SK-N-SH (cell line): ENCODE measurements around the gene GTPBP4. TPM values are rescaled to one million over a fixed set of nuclear protein-coding genes. Genes with fewer than 3 reads are reported as not detected.

Source experiments
- CTCF ChIA-PET: fragments of 300-600, 350-600 bp; formaldehyde crosslinking; extraction: SDS; loops from one replicate; lab custom pipeline; 2021; lab: Yijun Ruan, JAX
- POLR2A ChIA-PET: fragments of 350-600 bp; sonication (Branson Sonifier 250); formaldehyde crosslinking; extraction: SDS; loops from one replicate; lab custom pipeline; 2020; ENCODE audit warnings: antibody characterized with exemption, inconsistent platforms; lab: Yijun Ruan, JAX
- DNase-seq: peaks from one replicate; pipeline ENCODE4 v3.0.0; 2012
- H2AFZ ChIP-seq: fragments of 200-600 bp; sonication (generic); 2 replicates; pipeline ENCODE4 v1.8.1; 2016; ENCODE audit warnings: antibody characterized with exemption, mild to moderate bottlenecking, low read depth
- H3F3A ChIP-seq: fragments of 200-600 bp; sonication (generic); replicated peaks from 2 replicates; pipeline ENCODE3; 2016; ENCODE audit warnings: antibody characterized with exemption, mild to moderate bottlenecking; ENCODE audit not compliant: insufficient read depth
- H3K27ac ChIP-seq, 2 experiments: fragments of 200-500 bp in 1 of 2; fragments of 200-600 bp in 1 of 2; sonication (Bioruptor generic) in 1 of 2; sonication (generic), shearing (Covaris generic) in 1 of 2; 2 replicates each; pipeline versions ENCODE4 v1.5.1 to v1.6.1; 2014 to 2016; ENCODE audit warnings: low read depth in 2 of 2, inconsistent platforms in 1 of 2, low read length in 1 of 2, mild to moderate bottlenecking in 1 of 2, mixed read lengths in 1 of 2
- H3K27me3 ChIP-seq: fragments of 200-600 bp; sonication (generic), shearing (Covaris generic); 2 replicates; pipeline ENCODE4 v1.6.1; 2016; ENCODE audit warnings: mixed run types; ENCODE audit not compliant: insufficient read depth
- H3K36me3 ChIP-seq, 2 experiments: fragments of 200-500 bp in 1 of 2; fragments of 200-600 bp in 1 of 2; sonication (Bioruptor generic) in 1 of 2; sonication (generic) in 1 of 2; replicated peaks in 1 of 2; 2 replicates each; pipeline versions ENCODE3 to v1.5.1; 2014 to 2016; ENCODE audit warnings: low read length in 1 of 2, mild to moderate bottlenecking in 1 of 2; ENCODE audit not compliant: insufficient read depth in 2 of 2, control insufficient read depth in 1 of 2
- H3K4me1 ChIP-seq, 2 experiments: fragments of 200-500 bp in 1 of 2; fragments of 200-600 bp in 1 of 2; sonication (Bioruptor generic) in 1 of 2; sonication (generic), shearing (Covaris generic) in 1 of 2; 2 replicates each; pipeline versions ENCODE4 v1.5.1 to v1.6.1; 2014 to 2016; ENCODE audit warnings: low read depth in 1 of 2, low read length in 1 of 2, mixed run types in 1 of 2; ENCODE audit not compliant: insufficient read depth in 2 of 2, control insufficient read depth in 1 of 2
- H3K4me2 ChIP-seq: fragments of 200-600 bp; sonication (generic), shearing (Covaris generic); 2 replicates; pipeline ENCODE4 v1.6.1; 2017; ENCODE audit warnings: mixed run types
- H3K4me3 ChIP-seq, 2 experiments: fragments of 200-500 bp in 1 of 2; fragments of 200-600 bp in 1 of 2; sonication (Bioruptor generic) in 1 of 2; sonication (generic), shearing (Covaris generic) in 1 of 2; 2 replicates each; pipeline versions ENCODE4 v1.5.1 to v1.8.1; 2014 to 2016; ENCODE audit warnings: low read depth in 2 of 2, inconsistent platforms in 1 of 2, low read length in 1 of 2, mild to moderate bottlenecking in 1 of 2, mixed read lengths in 1 of 2, moderate library complexity in 1 of 2
- H3K79me2 ChIP-seq: fragments of 200-600 bp; sonication (generic); 2 replicates; pipeline ENCODE4 v1.8.1; 2017; ENCODE audit warnings: mild to moderate bottlenecking; ENCODE audit not compliant: insufficient read depth
- H3K9ac ChIP-seq: fragments of 200-600 bp; sonication (generic); 2 replicates; pipeline ENCODE4 v1.6.1; 2017; ENCODE audit warnings: mixed run types
- H3K9me2 ChIP-seq: fragments of 200-600 bp; sonication (generic); 2 replicates; pipeline ENCODE4 v1.6.1; 2017; ENCODE audit warnings: mixed run types
- H3K9me3 ChIP-seq: fragments of 200-600 bp; sonication (generic); 2 replicates; pipeline ENCODE4 v1.6.1; 2017; ENCODE audit warnings: mixed run types, mild to moderate bottlenecking, moderate library complexity
- H4K20me1 ChIP-seq: fragments of 200-600 bp; sonication (generic); 2 replicates; pipeline ENCODE4 v1.6.1; 2017; ENCODE audit warnings: mild to moderate bottlenecking, mixed run types; ENCODE audit not compliant: insufficient read depth
- ELF1 ChIP-seq: IDR thresholded peaks from 2 replicates; pipeline ENCODE4 v1.4.0; 2012
- EP300 ChIP-seq, 2 experiments: IDR thresholded peaks; 2 replicates each; pipeline versions ENCODE4 v1.4.0 to v1.6.1; 2012; ENCODE audit warnings: borderline replicate concordance in 1 of 2, low read depth in 1 of 2, low read length in 1 of 2
- FOXM1 ChIP-seq: IDR thresholded peaks from 2 replicates; pipeline ENCODE4 v1.4.0; 2012; ENCODE audit warnings: low read depth, mild to moderate bottlenecking
- GABPA ChIP-seq: IDR thresholded peaks from 2 replicates; pipeline ENCODE4 v1.4.0; 2012; ENCODE audit warnings: low read depth, mild to moderate bottlenecking
- MEF2A ChIP-seq: IDR thresholded peaks from 2 replicates; pipeline ENCODE4 v1.4.0; 2012; ENCODE audit warnings: low read depth, borderline replicate concordance
- NFIC ChIP-seq: IDR thresholded peaks from 2 replicates; pipeline ENCODE4 v1.4.0; 2012; ENCODE audit warnings: borderline replicate concordance
- NRF1 ChIP-seq: IDR thresholded peaks from 2 replicates; pipeline ENCODE4 v1.6.1; 2012; ENCODE audit warnings: low read depth, mild to moderate bottlenecking, low read length
- POLR2AphosphoS5 ChIP-seq: IDR thresholded peaks from 2 replicates; pipeline ENCODE4 v1.6.1; 2012; ENCODE audit warnings: low read depth, low read length
- RCOR1 ChIP-seq: fragments of 150-350 bp; IDR thresholded peaks from 2 replicates; pipeline ENCODE4 v1.6.1; 2017; ENCODE audit warnings: antibody characterized with exemption, low read length
- RFX5 ChIP-seq: IDR thresholded peaks from 2 replicates; pipeline ENCODE4 v1.6.1; 2012; ENCODE audit warnings: mild to moderate bottlenecking, improper control_type of control experiment, low read length
- SMC3 ChIP-seq: IDR thresholded peaks from 2 replicates; pipeline ENCODE4 v1.6.1; 2012; ENCODE audit warnings: low read depth, low read length, improper control_type of control experiment
- TAF1 ChIP-seq: IDR thresholded peaks from 2 replicates; pipeline ENCODE4 v1.6.1; 2012; ENCODE audit warnings: low read depth, mild to moderate bottlenecking, low read length, moderate library complexity, borderline replicate concordance
- TCF12 ChIP-seq: IDR thresholded peaks from 2 replicates; pipeline ENCODE4 v1.4.0; 2012
- TEAD4 ChIP-seq: IDR thresholded peaks from 2 replicates; pipeline ENCODE4 v1.4.0; 2012; ENCODE audit warnings: mild to moderate bottlenecking, borderline replicate concordance; ENCODE audit not compliant: insufficient read depth
- WGBS: methylation state at CpG from one replicate; pipeline ENCODE4 v1.1.6; 2017; ENCODE audit warnings: low lambda C conversion rate; 5-methylcytosine and 5-hydroxymethylcytosine counted together
- polyA plus RNA-seq, 3 experiments: library from polyadenylated mRNA; depleted of rRNA; stranded (reverse); fragments of >200 nt; gene quantifications; 2 replicates each; pipeline ENCODE4 v1.2.3, GENCODE V29; 2012
- TF ChIP-seq, protein P1 (sequence below): IDR thresholded peaks from 2 replicates; pipeline ENCODE4; 2012
- TF ChIP-seq, protein P2 (sequence below): fragments of 150-350 bp; IDR thresholded peaks from 2 replicates; pipeline ENCODE4 v1.6.1; 2016; ENCODE audit warnings: mild to moderate bottlenecking, low read depth, low read length
- TF ChIP-seq, protein P3 (sequence below): IDR thresholded peaks from 2 replicates; pipeline ENCODE4 v1.4.0; 2012; ENCODE audit warnings: low read depth, borderline replicate concordance
- TF ChIP-seq, protein P4 (sequence below): fragments of 150-350 bp; IDR thresholded peaks from 2 replicates; pipeline ENCODE4 v1.6.1; 2017; ENCODE audit warnings: antibody characterized with exemption, low read length, low read depth, borderline replicate concordance

The GTPBP4 gene
- polyA plus RNA-seq, 1 of the 3 experiments (the other 2 are of a cell fraction), result 36.6 TPM

DNA sequence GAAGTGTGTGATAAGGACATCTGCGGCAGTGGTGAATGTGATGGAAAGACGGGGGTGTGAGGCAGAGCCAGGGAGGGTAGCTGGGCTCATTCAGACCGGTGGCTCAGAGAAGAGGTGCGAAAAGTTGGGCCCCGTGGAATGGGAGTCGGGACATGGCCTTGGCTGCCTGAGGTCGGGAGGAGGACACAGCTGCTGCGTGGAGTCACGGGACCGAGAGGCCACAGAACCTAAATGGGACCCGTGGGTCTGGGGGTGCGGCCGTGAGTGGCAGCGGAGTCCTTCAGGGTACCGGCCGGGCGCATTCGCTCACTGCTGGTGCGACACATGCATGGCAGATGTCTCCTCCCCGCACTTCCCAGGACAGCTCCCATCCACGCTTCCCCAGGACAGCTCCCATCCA is 33.8 kb upstream of the GTPBP4 start:
- Histone ChIP-seq H4K20me1 (no peaks in the 10 kb centered on the region), H2AFZ (no peak overlapping the region), H3K4me1 (no peaks in the 10 kb centered on the region), H3K9me3 (no peaks in the 10 kb centered on the region), H3K4me3 (no peak overlapping the region), H3K27me3 (no peaks in the 10 kb centered on the region), H3K4me2 (no peak overlapping the region), H3F3A (no peaks in the 10 kb centered on the region), H3K9me2 (no peaks in the 10 kb centered on the region), H3K27ac (no peak overlapping the region), H3K36me3 (no peaks in the 10 kb centered on the region), H3K9ac (no peak overlapping the region), H3K79me2 (no peaks in the 10 kb centered on the region)
- POLR2A ChIA-PET, result no interaction called here
- WGBS, result 60% methylated on average over 12 of the region's 21 CpGs
- CTCF ChIA-PET, result no interaction called here
- no peak for TF ChIP-seq FOXM1
- no peak for TF ChIP-seq TCF12
- TF ChIP-seq RFX5, result no peak
- no peak for DNase-seq

DNA sequence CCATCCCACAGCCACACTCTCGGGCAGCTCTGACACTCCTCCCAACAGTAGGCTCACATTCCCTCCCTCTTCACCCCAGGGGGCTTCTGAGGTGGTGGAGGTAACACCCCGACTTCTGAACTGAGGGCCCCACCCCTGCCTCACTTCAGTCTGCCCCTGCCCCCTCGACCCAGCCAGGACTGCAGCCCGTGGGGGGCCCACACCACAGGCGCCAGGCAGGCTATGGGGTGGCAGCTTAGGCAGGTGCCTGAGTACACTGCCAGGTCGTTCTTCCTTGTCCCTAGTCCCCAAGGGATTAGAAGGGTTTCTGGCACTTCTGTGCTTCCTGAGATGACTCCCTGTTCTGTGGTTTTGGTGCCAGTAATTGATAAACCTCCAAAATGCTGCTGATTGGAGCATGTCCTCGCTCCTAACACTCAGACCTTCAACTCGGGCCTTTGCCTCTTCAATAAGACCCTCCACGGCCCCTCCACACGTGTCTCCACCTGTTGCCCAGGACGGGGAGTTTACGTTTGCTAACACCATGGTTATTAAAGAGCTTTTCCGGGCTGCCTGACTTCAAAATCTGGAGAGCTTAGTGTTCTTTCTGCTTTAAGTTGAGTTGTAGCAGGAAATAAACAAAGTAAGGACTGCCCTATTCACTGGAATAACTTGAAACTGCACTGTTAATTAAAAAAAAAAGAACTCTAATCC is 33.0 kb upstream of the GTPBP4 start:
- no peak overlapping the region for H3K4me3 ChIP-seq
- H3K27ac ChIP-seq, result no peak overlapping the region
- H2AFZ ChIP-seq, result no peak overlapping the region
- no peak overlapping the region for H3K4me2 ChIP-seq
- H3K9me3 ChIP-seq, result no peaks in the 10 kb centered on the region
- no peak for DNase-seq
- H3K9ac ChIP-seq, result no peak overlapping the region
- H4K20me1 ChIP-seq, result no peaks in the 10 kb centered on the region
- POLR2A ChIA-PET, result no interaction called here
- no peaks in the 10 kb centered on the region for H3K27me3 ChIP-seq
- no peaks in the 10 kb centered on the region for H3K9me2 ChIP-seq
- TF ChIP-seq SMC3 (no peak), TCF12 (no peak), NRF1 (no peak), POLR2AphosphoS5 (no peak), NFIC (no peak), GABPA (no peak), TAF1 (no peak), TEAD4 (no peak), RCOR1 (no peak), ELF1 (no peak), EP300 (IDR thresholded peaks at IDR 0.05; ENCODE audit: borderline replicate concordance in 1 of 2, low read depth in 1 of 2, low read length in 1 of 2) (no peak), MEF2A (no peak)
- TF ChIP-seq, protein P1, sequence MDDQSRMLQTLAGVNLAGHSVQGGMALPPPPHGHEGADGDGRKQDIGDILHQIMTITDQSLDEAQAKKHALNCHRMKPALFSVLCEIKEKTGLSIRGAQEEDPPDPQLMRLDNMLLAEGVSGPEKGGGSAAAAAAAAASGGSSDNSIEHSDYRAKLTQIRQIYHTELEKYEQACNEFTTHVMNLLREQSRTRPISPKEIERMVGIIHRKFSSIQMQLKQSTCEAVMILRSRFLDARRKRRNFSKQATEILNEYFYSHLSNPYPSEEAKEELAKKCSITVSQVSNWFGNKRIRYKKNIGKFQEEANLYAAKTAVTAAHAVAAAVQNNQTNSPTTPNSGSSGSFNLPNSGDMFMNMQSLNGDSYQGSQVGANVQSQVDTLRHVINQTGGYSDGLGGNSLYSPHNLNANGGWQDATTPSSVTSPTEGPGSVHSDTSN, result no peak
- TF ChIP-seq, protein P2, sequence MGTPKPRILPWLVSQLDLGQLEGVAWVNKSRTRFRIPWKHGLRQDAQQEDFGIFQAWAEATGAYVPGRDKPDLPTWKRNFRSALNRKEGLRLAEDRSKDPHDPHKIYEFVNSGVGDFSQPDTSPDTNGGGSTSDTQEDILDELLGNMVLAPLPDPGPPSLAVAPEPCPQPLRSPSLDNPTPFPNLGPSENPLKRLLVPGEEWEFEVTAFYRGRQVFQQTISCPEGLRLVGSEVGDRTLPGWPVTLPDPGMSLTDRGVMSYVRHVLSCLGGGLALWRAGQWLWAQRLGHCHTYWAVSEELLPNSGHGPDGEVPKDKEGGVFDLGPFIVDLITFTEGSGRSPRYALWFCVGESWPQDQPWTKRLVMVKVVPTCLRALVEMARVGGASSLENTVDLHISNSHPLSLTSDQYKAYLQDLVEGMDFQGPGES, result no peak
- TF ChIP-seq, protein P3, sequence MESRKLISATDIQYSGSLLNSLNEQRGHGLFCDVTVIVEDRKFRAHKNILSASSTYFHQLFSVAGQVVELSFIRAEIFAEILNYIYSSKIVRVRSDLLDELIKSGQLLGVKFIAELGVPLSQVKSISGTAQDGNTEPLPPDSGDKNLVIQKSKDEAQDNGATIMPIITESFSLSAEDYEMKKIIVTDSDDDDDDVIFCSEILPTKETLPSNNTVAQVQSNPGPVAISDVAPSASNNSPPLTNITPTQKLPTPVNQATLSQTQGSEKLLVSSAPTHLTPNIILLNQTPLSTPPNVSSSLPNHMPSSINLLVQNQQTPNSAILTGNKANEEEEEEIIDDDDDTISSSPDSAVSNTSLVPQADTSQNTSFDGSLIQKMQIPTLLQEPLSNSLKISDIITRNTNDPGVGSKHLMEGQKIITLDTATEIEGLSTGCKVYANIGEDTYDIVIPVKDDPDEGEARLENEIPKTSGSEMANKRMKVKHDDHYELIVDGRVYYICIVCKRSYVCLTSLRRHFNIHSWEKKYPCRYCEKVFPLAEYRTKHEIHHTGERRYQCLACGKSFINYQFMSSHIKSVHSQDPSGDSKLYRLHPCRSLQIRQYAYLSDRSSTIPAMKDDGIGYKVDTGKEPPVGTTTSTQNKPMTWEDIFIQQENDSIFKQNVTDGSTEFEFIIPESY, result no peak
- TF ChIP-seq, protein P4, sequence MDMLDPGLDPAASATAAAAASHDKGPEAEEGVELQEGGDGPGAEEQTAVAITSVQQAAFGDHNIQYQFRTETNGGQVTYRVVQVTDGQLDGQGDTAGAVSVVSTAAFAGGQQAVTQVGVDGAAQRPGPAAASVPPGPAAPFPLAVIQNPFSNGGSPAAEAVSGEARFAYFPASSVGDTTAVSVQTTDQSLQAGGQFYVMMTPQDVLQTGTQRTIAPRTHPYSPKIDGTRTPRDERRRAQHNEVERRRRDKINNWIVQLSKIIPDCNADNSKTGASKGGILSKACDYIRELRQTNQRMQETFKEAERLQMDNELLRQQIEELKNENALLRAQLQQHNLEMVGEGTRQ, result no peak
- TF ChIP-seq, all 33 proteins: peak for 0
- H3K79me2 ChIP-seq, result no peaks in the 10 kb centered on the region
- no peaks in the 10 kb centered on the region for H3K36me3 ChIP-seq
- CTCF ChIA-PET, result no interaction called here
- WGBS, result 42% methylated on average over 11 of the region's 13 CpGs
- H3F3A ChIP-seq, result no peaks in the 10 kb centered on the region
- no peaks in the 10 kb centered on the region for H3K4me1 ChIP-seq
